C1 segment of cervical spinal cord (tissue), 14 donors: ENCODE data around the gene PAPOLB.
"Not testable (repeated sequence)": the region's sequence is repeated elsewhere in the genome, so short reads cannot be mapped to it uniquely, and the experiment has no call there.

Experiments
- DNase-seq, 14 donors: peaks; one replicate each; lab custom pipeline; 2025; lab: John Stamatoyannopoulos, UW

Gene PAPOLB

DNA sequence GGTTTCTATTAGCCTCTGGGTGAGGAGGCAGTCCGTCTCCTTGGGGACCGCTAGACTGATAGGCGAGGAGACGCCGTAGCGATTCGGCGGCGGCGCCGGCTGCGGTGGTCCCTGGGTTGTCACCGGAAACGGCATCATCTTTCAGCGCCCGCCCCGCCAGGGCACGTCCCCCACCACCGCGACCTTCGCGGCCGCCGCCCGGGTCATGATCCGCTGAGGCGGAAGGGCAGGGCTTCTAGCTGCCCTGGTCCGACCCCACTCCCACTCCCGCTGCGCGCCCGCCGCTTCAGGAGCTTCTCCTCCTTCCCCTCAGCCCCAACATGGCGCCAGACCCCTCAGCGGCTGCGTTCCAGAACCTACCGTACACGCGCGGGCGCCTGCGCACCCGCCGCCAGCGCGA is at the start of gene PAPOLB:
Gene PAPOLB, minus strand, starts transcription at position 358 of the 400 bp plus-strand sequence. Its CDS starts 220 bp downstream, at position 138.
- no peak for DNase-seq

GRCh38 chr7:4911111-4911828 is 49.4 kb upstream of the PAPOLB start:
- DNase-seq: no peak

DNA sequence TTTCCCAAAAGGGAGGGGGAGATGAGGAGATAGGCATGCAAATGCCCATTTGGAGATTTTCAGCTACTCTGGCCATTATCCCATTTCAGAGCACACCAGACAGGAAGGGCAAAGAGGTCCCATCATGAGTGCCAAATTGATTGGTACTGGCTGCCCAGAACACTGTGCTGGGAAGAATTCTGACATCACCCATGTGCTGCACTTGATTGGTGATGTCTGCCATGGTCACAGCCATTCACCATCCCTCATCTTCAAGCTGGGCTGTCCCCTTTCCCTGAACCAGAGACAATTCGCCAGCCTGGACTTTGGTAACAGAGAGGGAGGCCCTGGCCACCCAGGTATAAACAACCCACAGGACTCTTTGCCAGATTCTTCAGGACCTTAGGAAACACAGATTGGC is 44.9 kb upstream of the PAPOLB start:
- no peak for DNase-seq

DNA sequence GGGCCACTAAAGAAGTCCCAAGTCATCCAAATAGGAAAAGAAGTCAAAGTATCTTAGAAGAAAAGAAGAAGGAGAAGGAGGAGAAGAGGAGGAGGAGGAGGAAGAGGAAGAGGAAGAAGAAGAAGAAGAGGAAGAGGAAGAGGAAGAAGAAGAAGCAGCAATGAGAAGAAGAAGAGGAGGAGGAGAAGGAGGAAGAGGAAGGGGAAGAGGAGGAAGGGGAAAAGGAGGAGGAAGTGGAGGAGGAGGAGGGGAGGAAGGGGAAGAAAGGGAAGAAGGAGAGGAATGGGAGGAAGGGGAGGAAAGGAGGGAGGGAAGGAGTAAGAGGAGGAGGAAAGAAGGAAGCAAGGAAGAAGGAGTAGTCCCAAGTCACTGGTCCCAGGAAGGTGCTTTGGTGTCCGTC is 43.3 kb upstream of the PAPOLB start:
- DNase-seq: no peak

GRCh38 chr7:4904346-4904745 is 42.5 kb upstream of the PAPOLB start:
- no peak for DNase-seq

DNA sequence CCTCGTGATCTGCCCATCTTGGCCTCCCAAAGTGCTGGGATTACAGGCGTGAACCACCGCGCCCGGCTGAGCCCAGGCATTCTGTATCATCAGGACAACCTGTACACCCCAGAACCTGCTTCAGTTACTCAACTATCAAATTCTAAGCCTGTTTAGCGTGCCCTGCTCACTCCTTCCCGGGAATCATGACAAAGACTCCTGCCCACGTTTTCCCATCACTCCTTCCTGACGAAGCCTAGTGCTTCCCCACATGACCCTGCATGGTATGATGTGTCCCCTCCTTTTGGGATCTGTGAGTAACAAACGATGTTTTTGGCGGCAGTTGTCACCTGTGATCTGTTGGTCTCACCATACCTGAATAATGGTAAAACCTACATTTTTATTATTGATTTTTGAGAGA is 33.9 kb upstream of the PAPOLB start:
- no peak for DNase-seq

DNA sequence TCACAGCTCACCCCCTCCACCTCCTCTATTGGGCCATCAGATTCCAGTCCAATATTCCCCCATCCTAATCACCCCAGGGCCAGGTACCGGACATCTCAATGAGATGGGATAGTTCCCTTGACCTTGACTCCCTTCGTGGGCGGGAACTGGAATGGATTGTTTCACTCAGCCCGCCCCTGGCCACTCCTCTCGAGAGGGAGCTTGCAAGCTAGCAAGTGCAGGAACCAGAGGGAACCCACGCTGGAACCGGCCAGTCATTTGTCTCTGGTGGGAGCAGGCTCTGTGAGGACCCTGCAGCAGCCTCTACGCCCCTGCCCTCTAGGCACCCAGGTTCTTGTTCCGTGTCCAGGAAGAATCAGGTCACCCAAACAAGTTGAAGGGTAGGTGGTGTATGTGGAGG is 32.7 kb upstream of the PAPOLB start:
- no peak for DNase-seq

GRCh38 chr7:4893929-4894475 is 32.2 kb upstream of the PAPOLB start:
- DNase-seq: no peak

DNA sequence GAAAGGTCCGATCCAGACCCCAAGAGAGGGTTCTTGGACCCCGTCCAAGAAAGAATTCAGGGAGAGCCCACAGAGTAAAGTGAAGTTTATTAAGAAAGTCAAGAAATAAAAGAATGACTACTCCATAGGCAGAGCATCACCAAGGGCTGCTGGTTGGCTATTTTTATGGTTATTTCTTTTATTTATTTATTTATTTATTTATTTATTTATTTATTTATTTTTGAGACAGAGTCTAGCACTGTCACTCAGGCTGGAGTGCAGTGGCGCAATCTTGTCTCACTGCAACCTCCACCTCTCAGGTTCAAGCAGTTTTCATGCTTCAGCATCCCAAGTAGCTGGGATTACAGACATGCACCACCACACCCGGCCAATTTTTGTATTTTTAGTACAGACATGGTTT is 31.4 kb upstream of the PAPOLB start:
- not testable (repeated sequence) for DNase-seq

DNA sequence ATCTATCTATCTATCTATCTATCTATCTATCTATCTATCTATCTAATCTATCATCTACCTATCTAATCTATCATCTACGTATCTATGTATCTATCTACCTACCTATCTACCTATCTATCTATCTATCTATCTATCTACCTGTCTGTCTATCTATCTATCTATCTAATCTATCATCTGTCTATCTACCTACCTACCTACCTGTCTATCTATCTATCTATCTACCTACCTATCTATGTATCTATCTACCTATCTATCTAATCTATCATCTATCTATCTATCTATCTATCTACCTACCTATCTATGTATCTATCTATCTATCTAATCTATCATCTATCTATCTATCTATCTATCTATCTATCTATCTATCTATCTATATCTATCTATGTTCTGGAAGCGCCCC is 29.7 kb upstream of the PAPOLB start:
- DNase-seq: not testable (repeated sequence)

DNA sequence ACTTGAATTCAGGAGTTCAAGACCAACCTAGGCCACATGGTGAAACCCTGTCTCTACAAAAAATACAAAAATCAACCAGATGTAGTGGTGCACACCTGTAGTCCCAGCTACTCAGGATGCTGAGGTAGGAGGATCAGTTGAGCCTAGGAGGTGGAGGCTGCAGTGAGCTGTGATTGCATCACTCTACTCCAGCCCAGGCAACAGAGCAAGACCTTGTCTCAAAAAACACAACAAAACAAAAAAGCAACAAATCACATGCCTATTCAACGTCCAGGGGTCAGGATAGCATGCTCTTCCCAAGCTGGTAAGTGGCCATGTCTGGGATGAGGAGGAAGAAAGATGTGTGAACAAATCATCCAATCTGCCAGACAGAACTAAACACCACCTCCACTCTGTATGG is 27.9 kb upstream of the PAPOLB start:
- DNase-seq: no peak

DNA sequence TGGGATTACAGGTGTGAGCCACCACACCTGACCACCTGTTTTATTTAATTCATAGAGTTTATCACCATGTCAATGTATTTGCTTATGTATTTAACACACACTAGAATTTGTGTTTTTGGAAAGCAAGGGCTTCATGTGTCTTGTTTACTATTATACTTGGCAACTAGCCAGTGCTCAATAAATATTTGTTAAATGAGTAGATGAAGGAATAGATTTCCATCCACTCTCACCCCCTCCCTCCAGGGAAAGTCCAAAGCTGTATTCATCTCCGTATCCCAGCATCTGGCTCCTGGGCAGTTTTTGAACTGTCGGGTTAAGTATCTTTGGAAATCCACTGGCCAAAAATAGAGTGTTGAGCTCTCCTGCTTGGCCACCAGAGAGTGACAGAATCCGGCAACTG is 26.3 kb upstream of the PAPOLB start:
- DNase-seq: no peak

- no peak for DNase-seq
Measured at GRCh38 chr7:4886671-4887070, 24.8 kb upstream of the PAPOLB start.

DNA sequence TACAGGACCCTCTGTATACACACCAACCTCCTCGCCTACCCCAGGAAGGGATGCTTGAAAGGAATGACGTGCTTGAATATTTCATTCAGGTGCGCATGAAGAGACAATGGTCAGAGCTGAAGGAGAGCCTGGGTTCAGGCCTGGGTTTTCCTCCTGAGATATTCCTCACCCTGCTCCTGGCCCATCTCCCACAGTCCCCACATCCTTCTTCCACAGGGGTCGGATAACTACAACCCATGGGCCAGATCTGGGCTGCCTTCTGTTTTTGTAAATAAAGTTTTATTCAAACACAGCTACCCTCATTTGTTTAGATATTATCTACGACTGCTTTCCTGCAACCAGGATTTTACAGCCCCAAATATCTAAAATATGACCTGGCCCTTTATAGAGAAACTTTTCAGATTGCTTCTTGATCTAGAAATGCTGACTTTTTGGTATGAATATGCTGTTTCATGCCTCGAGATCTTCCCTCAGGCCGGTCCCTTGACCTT is 23.5 kb upstream of the PAPOLB start:
- no peak for DNase-seq

DNA sequence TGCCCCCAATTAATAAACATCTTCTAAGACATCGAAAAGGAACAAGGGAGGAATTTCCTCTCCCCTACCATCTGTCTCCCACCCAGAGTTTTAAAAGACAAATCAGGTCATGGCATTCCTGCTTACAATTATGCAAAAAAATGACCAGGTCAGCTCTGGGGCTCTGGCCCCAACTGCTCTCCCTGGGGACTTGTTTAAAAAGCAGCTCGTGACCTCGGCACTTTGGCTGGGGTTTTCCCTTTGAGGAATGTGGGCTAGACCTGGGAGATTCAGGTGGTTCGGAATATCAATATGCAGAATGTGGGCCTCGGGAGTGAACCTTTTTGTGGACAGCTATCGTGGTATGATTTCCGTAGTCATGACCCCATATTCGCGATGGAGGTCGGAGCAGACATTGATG is 22.3 kb upstream of the PAPOLB start:
- DNase-seq: no peak

GRCh38 chr7:4883372-4884144 is 21.7 kb upstream of the PAPOLB start, which contains the start of gene RADIL:
Gene RADIL, minus strand, starts transcription at chr7:4883716. Its CDS starts 5,577 bp downstream, at chr7:4878139.
- peak; percentile 42 to 96 (median 88) for DNase-seq

- no peak for DNase-seq
Measured at GRCh38 chr7:4883033-4883371, 21.2 kb upstream of the PAPOLB start.

DNA sequence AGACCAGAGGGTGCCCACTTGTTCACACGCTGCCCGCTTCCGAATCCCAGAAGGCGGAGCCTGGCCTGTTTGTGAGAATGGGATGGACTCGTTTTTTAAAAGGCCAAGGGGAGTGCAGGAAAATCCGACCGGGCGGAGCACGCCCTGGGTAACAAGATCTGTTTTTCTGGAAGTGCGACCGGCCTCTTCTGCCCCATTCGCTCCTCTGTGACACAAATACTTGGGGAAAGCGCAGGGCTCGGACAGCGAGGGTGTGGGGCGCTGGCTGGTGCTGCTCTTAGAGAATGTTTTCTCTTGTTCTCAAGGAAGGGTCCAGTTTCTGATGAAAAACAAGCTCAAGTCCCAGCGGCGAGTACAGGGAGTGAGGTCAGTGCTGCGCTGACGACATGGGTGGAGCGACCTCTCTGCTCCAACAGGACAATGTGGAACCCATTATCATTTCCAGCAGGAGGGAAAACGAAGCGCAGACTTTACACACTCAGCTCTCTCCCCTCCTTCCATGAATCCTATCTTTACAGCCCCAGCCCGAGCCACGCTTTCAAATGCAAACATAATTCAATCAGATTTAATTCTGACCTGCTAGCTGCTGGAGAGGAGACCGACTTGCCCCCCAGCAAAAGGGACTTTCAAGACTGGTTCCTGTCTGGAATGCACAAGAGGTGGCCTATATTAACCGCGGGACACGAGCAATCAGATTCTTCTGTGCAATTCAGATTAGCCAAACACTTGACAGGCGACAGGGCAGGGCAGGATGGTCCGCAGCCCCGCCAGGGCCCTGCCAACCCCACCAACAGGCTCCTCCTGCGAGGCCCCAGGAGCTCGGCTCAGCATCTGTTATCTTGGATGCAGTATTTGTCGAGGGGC is 20.6 kb upstream of the PAPOLB start:
- DNase-seq: peak in 11 of 14 donors; percentile 6 to 82 (median 39)

DNA sequence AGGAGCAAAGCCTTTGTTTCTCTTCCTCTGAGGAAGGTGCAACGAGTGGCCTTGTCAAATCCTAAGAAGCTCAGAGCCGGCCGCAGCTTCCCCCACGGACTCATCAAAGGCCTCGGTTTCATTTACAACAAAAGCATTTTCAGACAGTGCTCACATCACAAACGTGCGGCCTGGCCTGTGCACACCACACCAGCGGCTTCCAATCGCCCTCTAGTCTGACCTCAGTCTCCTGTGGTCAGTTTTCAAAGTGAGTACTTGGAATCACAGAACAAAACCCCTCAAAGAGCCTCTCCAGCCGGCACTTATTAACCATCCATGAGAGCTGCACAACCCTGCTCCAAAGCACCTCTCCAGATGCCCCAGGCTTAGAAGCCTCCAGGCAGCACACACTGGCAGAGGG is 18.4 kb upstream of the PAPOLB start:
- peak in 1 of 14 donors; percentile 18 for DNase-seq

GRCh38 chr7:4879396-4880081 is 17.7 kb upstream of the PAPOLB start:
- peak in 2 of 14 donors; percentile 24 to 26 for DNase-seq
